HepG2 (cell line): ENCODE data around the gene USP28. TPM values are rescaled to one million over a fixed set of nuclear protein-coding genes. Genes with fewer than 3 reads are reported as not detected.
A peak's percentile ranks its signal among the peaks of the same experiment; 100 is the strongest.

Experiments used
- ARID5B ChIP-seq: IDR thresholded peaks from 2 replicates; pipeline ENCODE4 v1.4.0; 2020; ENCODE audit warnings: mild to moderate bottlenecking, missing genetic modification reagents
- CBX5 ChIP-seq: sonication (generic); formaldehyde crosslinking; IDR thresholded peaks from 2 replicates; pipeline ENCODE4 v1.4.0; 2020; ENCODE audit warnings: missing genetic modification reagents, borderline replicate concordance
- ERF ChIP-seq: IDR thresholded peaks from 2 replicates; pipeline ENCODE4 v1.6.1; 2018; ENCODE audit warnings: missing biosample characterization, missing genetic modification reagents
- TEF ChIP-seq: sonication (generic); formaldehyde crosslinking; IDR thresholded peaks from 2 replicates; pipeline ENCODE4 v1.5.0; 2020; ENCODE audit warnings: missing genetic modification reagents
- THAP11 ChIP-seq: IDR thresholded peaks from 2 replicates; pipeline ENCODE4 v1.6.1; 2016; ENCODE audit warnings: missing biosample characterization, missing genetic modification reagents
- U2AF2 ChIP-seq: fragments of 200-400 bp; formaldehyde crosslinking; IDR thresholded peaks from 2 replicates; pipeline ENCODE4 v1.6.1; 2017; ENCODE audit warnings: low read depth, mild to moderate bottlenecking, low read length
- polyA plus RNA-seq, 8 experiments: library from polyadenylated mRNA; depleted of rRNA in 3 of 8; stranded (reverse) in 7 of 8; unstranded in 1 of 8; fragments of >200 nt; fragmentation: Illumina TruSeq in 4 of 8; extraction: Trizol in 4 of 8; gene quantifications; 2 replicates each; pipeline versions ENCODE4 v1.2.1 to v1.2.3, GENCODE V29; 2011 to 2016; ENCODE audit warnings: low read depth in 4 of 8, missing spikeins in 1 of 8, mixed read lengths in 1 of 8; ENCODE audit not compliant: insufficient read depth in 1 of 8
- total RNA-seq, 5 experiments: library from RNA; depleted of rRNA; stranded (reverse); fragments of >200 nt; fragmentation: Illumina TruSeq; extraction: Trizol; gene quantifications; 2 replicates each; pipeline ENCODE4 v1.2.3, GENCODE V29; 2016; ENCODE audit warnings: low read depth in 1 of 5
- TF ChIP-seq, protein P1 (sequence below), 2 experiments: fragments of 450-650 bp in 1 of 2; sonication (generic) in 1 of 2; formaldehyde crosslinking in 1 of 2; IDR thresholded peaks; 2 replicates each; pipeline versions ENCODE4 v1.6.1 to v1.8.0; 2016 to 2022; ENCODE audit warnings: antibody characterized with exemption in 1 of 2, mild to moderate bottlenecking in 1 of 2, missing genetic modification reagents in 1 of 2
- TF ChIP-seq, protein P2 (sequence below): sonication (generic); formaldehyde crosslinking; IDR thresholded peaks from 2 replicates; pipeline ENCODE4 v1.4.0; 2020; ENCODE audit warnings: mild to moderate bottlenecking, missing genetic modification reagents

Gene USP28
- total and polyA plus RNA-seq, 2 of the 13 experiments (the other 11 are each of a cell fraction or from before 2014, with no cell fraction given), result 29.6 to 34.3 TPM

GRCh38 chr11:113884361-113884836 lies 9.0 kb upstream of the USP28 start (continued):
- TF ChIP-seq, protein P1, sequence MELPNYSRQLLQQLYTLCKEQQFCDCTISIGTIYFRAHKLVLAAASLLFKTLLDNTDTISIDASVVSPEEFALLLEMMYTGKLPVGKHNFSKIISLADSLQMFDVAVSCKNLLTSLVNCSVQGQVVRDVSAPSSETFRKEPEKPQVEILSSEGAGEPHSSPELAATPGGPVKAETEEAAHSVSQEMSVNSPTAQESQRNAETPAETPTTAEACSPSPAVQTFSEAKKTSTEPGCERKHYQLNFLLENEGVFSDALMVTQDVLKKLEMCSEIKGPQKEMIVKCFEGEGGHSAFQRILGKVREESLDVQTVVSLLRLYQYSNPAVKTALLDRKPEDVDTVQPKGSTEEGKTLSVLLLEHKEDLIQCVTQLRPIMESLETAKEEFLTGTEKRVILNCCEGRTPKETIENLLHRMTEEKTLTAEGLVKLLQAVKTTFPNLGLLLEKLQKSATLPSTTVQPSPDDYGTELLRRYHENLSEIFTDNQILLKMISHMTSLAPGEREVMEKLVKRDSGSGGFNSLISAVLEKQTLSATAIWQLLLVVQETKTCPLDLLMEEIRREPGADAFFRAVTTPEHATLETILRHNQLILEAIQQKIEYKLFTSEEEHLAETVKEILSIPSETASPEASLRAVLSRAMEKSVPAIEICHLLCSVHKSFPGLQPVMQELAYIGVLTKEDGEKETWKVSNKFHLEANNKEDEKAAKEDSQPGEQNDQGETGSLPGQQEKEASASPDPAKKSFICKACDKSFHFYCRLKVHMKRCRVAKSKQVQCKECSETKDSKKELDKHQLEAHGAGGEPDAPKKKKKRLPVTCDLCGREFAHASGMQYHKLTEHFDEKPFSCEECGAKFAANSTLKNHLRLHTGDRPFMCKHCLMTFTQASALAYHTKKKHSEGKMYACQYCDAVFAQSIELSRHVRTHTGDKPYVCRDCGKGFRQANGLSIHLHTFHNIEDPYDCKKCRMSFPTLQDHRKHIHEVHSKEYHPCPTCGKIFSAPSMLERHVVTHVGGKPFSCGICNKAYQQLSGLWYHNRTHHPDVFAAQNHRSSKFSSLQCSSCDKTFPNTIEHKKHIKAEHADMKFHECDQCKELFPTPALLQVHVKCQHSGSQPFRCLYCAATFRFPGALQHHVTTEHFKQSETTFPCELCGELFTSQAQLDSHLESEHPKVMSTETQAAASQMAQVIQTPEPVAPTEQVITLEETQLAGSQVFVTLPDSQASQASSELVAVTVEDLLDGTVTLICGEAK (IDR thresholded peaks at IDR 0.05), result no peak
- TF ChIP-seq, protein P1 (CRISPR knock-in tag; IDR thresholded peaks at IDR 0.05), result no peak
- TF ChIP-seq U2AF2 (no peak), CBX5 (peak; percentile 44; the same call in 1 of the 2 replicates), TEF (CRISPR knock-in tag) (0 out of 2 replicates have a peak, but pooled peaks have one; percentile 42), ARID5B (CRISPR knock-in tag) (0 out of 2 replicates have a peak, but pooled peaks have one; percentile 14), ERF (CRISPR knock-in tag) (peak; percentile 24; the same call in 1 of the 2 replicates), THAP11 (0 out of 2 replicates have a peak, but pooled peaks have one; percentile 10)
- TF ChIP-seq, protein P2, sequence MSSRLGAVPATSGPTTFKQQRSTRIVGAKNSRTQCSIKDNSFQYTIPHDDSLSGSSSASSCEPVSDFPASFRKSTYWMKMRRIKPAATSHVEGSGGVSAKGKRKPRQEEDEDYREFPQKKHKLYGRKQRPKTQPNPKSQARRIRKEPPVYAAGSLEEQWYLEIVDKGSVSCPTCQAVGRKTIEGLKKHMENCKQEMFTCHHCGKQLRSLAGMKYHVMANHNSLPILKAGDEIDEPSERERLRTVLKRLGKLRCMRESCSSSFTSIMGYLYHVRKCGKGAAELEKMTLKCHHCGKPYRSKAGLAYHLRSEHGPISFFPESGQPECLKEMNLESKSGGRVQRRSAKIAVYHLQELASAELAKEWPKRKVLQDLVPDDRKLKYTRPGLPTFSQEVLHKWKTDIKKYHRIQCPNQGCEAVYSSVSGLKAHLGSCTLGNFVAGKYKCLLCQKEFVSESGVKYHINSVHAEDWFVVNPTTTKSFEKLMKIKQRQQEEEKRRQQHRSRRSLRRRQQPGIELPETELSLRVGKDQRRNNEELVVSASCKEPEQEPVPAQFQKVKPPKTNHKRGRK (CRISPR knock-in tag), result no peak
